Stimulated activated CD8-positive, alpha-beta memory T cell treated with anti-CD3 and anti-CD28 coated beads, Interleukin-4, amount 100 ng/mL, for 4 hours (primary cell): ENCODE results near the gene MYL7.

Source experiments
- DNase-seq, 2 donors: peaks; one replicate each; pipeline ENCODE4 v3.0.0-alpha.2; 2020; ENCODE audit warnings: low read depth in 2 of 2, low spot score in 1 of 2

MYL7 gene

DNA sequence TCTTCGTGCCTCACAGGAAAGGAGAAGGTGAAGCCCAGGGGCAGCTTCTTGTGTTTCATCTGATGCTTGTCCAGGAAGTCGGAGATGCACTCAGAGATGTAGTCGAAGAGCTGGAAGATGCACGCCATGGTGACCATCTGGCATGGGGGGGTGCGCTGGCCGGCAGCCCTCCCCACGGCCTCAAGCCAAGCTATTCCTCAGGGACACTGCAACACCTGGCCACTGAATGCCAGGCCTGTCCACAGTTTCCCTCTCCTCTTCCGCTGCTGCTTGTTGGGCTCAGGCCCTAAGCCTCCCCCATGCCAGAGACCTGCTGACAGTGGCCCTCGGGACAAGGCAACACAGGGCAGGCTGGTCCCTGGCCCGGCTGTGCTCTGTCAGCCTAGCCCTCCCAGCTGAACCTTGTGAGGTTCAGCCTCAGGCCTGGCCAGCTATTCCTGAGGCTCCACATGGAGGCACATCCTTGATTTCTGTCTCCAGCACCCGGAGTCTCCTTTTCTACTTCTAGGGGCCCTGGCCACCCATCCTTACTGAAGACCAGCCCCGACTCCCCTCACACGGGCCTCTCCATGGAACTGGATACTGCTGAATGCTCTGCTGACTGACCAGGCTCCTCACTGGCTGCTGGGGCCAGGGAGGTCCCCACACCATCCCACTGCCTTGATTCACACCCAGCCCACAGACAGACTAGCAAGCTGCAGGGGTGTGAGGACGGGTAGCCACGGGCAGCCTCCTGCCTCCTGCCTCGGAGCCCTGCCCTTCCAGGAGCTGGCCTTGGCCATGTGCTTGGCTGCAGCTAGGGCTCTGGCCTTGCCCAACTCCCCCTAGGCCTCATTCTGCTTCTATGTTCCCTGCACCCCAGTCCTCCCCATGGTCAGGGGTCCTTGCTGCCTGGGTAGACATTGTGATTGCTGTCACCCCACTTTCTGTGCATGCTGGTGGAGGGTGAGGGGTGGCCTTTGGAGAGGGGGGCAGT is 10.1 kb upstream of the MYL7 start:
- DNase-seq, result no peak

DNA sequence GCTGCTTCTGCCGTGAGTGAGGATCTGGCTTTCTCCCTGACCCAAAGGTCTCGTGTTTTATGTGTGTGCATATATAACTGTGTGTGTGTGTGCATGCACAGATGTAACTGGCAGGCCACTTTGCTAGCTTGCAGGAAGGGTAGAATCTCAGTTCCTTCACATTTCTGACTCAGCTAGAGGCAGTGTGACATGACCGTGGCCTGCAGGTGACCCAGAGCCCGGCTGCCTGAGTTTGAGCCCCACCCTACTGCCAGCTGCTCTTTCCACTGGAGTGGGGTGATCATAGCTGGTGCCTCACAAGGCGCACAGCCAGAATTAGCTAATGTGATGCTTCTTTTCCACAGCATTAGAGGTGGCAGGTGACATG is 9.3 kb upstream of the MYL7 start:
- DNase-seq, result no peak

DNA sequence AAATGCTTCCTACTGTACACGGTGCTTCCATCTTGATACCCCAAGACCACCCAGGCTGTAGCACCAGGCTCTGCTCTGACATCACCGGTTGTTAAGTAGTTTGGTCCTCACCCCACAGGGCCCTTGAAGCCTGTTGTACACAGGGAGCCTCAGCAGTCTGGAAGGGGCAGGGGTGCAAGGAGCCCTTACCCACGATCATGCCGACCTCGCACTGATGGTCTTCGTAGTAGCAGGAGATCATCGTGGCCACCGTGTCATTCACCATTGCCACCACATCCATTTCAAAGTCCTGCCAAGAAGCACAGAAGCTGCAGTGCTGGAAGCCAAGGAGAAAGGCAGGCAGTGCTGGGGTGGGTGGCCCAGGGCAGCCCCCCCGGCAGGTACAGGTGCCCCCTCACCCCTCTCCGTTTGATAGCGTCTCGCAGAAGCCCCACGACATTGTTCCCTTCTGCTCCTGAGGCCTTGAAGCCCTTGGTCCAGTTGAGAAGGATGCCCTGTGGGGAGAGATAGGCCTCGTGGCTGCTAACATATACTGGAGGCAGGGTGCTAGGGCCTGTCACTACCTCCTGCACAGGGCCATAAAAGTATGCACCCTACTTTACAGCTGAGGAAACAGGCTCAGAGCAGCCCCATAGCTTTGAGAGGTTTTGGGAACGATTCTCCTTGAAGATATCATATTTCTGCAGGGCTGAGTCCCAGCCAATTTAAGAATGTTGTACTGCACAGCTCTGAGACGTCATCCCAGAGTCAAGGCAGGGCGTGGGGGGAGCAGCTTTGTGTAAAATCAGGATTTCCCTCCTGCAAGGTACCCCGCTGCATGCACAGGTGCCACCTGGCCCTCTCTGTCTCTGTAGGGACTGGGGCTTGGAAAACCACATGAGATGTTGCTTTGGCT is 8.7 kb upstream of the MYL7 start:
- no peak for DNase-seq

DNA sequence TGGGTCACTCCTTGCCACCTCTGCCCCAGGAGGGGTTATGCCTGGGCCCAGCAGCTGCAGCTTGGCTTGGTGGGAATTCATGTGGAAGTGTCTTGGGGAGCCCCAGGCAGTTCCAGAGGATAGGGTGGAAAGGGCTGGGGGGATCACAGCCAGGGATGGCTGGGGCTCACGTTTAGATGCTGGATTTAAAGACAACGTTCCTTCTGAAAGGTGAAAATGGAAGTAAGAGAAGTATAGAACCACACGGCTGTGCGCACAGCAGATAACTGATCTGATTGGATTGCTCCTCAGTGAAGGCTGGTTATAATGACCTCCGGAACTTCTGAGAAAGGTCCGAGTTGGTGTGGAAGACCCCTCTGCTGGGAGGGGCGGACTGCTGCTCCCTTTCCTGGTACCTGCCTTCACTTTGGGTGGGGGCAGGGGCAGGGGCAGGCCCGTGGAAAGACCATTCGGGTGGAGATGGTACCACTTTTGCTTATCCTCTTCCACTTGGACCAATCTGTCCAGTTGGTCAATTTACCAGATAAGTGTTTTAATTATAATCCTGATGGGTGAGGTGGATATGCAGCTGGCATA is 7.9 kb upstream of the MYL7 start:
- no peak for DNase-seq

GRCh38 chr7:44148166-44148565 is 7.0 kb upstream of the MYL7 start:
- no peak for DNase-seq

DNA sequence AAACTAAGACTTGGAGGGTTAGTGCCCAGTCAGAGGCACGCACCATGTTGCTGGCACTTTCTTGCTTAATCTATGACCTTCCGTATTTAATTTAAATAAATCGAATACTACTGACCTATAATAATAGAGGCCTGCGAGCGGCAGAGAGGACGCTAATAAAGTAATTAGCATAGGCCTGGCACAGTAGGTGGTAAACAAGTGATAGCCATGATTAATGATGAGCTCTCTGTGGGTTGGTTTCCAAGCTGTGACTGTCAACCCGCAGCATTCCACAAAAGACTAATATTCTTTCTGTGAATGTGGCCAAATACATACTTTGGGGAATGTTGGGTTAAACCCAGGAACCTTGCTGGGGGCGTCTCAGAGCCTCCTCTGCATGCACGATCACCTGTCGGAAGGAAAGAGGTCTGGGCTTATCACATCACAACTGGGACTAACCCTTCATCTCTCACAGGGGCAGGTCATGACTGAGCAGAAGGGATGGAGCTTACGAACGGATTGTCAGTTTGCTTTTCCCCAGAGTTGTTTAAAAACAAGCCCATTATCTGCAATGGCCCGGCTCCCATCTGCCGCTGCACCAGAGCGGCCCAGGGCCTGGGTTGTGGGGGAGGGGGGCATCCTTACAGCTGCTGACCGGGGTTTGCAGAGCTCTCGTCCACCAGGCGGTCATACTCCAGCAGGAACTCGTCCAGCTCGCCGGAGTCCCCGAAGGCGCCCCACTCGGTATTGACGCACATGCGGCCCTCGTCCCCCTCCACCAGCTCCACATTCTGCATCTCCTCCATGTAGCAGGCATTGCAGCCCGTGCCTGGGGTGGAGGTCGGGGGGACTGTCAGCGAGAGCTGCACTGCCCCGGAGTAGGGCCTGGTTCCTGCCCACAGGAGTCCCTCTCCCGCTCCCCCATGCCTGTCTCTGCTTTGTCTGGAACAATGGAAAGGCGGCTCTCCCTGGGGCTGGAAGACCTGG is 6.2 kb upstream of the MYL7 start:
- no peak for DNase-seq

- DNase-seq, result peak; percentile 35 to 46
These were observed 5.1 kb upstream of the MYL7 start for GRCh38 chr7:44145969-44146911.

- peak; percentile 25 to 52 for DNase-seq
These were observed 4.4 kb upstream of the MYL7 start for GRCh38 chr7:44145479-44145968.

DNA sequence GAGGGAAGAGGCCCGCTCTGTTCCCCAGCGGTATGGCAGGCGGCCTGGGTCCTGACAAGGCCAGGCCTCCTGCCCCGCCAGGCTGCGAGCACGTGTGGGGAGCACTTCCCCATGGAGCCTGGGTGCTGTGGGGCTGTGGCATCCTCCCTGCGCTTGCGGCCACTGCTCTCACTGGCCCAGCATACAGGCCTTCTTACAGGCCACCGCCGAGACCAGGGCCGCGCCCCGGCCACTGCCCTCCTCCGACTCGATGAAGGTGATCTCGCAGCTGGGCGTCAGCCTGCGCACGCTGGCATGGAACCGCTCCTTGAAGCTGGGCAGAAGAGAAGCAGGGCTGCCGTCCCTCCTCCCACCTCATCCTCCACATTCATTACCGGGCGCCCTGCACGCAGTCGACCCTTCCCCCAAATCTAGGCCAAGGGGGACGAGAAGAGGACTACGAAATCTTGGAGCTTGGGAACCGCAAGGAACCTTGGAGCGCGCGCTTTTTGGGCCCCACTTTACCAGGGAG is 3.9 kb upstream of the MYL7 start:
- DNase-seq, result no peak

- no peak for DNase-seq
These were observed 3.4 kb upstream of the MYL7 start for GRCh38 chr7:44144426-44144967.

DNA sequence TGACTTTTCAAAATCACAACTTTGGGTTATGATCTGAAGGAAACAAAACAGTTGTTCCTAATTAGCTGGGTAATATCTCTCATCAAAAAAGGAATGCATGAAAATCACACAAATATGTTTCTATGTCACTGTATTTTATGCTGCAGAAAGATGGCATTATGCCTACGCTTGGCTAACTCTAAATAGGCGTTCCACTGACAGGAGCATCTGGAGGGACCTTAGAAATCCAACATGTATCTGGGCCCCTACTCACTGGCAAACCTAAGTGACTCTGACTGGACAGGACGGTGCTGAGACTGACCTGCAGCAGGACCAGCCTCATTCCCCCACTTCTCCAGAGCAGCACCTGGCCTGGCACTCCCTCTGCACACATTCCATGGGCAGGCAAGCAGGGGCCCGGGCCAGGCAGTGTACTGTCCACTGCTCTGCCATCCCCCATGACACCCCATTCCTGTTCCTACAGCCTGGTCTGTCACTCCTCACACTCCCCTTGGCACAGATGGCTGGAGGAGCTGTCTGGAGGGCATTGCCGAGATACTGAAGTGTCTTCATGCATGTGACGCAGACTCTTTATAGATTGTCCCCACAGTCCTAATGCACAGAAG is 2.6 kb upstream of the MYL7 start:
- DNase-seq, result no peak

DNA sequence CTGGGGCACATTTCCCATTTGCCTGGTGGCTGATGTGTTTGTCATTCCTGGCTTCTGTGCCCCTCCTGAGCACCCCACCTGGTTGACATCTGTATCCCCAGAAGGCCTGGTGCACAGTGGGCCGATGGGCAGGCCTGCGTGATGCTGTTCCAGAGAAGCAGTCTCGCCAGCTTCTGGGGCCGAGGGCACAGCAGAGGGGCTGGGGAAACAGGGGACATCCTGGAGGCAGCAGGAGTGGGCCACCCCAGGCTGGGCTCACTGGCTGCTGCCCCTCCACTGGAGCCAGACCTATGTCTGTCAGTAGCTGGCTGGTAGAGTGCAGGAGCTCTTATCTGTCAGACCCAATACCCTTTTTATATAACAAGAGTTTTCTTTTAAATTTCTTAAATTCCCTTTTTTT is 896 bp upstream of the MYL7 start:
- DNase-seq, result no peak

GRCh38 chr7:44140341-44140740 is 791 bp downstream of the MYL7 start:
- no peak for DNase-seq

- no peak for DNase-seq
These were observed 1.7 kb downstream of the MYL7 start for GRCh38 chr7:44139311-44140010.

GRCh38 chr7:44138698-44139097 is 2.4 kb downstream of the MYL7 start:
- no peak for DNase-seq

- DNase-seq, result no peak
These were observed 4.4 kb downstream of the MYL7 start for GRCh38 chr7:44136731-44137130.

DNA sequence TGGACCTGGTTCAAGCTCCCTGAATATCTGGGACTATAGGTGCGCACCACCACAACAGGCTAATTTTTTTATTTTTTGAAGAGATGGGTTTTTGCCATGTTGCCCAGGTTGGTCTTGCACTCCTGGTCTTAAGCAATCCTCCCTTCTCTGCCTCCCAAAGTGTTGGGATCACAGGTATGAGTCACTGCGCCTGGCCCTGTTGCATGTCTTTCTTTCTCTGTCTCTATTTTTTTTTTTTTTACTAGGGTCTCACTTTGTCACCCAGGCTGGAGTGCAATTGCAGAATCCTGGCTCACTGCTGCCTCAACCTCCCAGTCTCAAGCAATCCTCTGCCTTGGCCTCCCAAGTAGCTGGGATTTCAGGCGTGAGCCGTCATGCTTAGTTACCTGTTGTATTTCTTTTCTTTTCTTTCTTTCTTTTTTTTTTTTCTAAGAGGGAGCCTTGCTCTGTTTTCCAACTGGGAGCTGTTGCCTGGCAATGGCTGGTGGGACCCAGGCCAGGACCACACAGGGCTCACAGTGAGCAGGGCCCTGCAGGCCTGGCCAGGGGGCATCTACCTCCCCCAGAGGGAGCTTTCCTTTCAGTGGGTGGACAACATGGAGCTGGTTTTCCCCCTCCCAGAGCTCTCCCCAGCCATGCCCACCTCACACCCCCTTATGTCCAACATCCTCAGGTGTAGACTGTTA is 6.0 kb downstream of the MYL7 start:
- DNase-seq, result no peak
